Stimulated activated CD4-positive, alpha-beta T cell treated with anti-CD3 and anti-CD28 coated beads, Interleukin-1b, Interleukin-23, amount 100 ng/mL, for 24 hours (primary cell): Measurements from ENCODE around the gene SH3BP4.
"Not testable (repeated sequence)": the region's sequence is repeated elsewhere in the genome, so short reads cannot be mapped to it uniquely, and the experiment has no call there.

Experiments used
- DNase-seq, 4 experiments: peaks; one replicate each; pipeline ENCODE4 v3.0.0-alpha.2; 2020; ENCODE audit warnings: low read depth in 4 of 4, low spot score in 1 of 4

The SH3BP4 gene

GRCh38 chr2:235010117-235010714, 58.4 kb downstream of the SH3BP4 start:
- no peak for DNase-seq

DNA sequence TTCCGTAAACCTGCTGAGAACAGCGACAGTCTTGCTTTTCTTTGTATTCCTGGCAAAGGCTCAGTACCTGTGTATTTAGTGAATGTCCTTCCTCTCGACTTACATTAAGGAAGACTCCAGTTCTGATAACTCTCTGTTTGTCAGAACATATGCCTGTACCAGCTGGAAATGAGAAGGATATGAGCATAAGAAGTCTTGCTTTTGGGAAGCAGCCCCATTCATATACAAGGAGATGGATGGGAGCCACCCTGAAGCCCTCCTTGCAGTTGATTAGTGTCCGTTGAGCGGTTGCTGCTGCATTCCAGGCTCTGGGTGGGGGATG, 59.8 kb downstream of the SH3BP4 start:
- DNase-seq = no peak

DNA sequence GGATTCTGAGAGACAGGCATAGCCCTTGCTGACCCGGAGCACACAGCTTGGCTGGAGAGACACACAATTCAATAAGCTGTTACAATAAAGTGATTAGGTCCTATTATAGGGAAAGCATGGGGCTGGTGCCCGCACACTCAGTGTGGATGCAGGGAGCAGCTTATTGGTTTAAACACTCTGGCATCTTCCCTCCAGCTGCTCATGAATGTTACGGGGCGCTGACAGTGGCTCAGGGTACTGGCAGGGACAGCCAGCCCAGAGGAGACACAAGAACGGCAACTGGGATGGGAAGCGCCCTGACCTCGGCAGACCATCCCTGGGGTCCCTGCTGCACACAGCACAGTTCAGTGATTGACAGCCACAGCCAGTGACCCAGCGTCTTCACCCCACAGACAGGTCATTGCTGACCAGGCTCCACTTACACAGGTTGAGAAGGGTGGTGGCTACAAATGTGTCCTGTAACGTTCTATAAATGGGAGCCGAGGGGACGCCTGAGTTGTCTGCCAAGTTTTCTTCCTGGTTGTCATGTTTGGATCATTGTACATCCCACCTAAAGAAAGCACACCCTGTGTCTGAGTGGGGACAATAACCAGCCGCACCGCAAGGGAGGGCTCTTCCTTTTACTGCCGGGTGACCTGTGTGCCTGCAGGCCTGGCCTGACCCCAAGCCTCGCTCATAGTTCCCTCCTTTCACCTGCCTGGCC, 60.3 kb downstream of the SH3BP4 start:
- no peak for DNase-seq

- DNase-seq = no peak
Measured at GRCh38 chr2:235017441-235017840, 65.6 kb downstream of the SH3BP4 start.

DNA sequence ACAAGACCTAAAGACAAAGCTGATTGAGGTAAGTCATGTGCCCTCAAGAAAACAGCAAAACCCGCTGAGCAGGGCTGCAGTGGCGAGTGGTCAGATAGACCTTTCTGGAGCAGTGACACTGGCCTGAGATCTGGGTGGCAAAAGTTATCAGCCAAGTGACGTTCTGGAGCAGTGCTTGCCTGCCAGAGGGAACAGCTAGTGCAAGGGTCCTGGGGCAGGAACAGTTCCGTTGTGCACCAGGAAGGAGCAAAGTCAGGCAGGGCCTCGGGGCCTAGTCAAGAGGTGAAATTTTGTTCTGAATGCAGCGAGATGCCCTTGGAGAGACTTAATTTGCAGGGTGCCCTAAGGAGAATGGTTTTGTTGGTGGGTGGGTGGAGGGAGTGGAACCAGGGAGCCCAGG, 67.0 kb downstream of the SH3BP4 start:
- DNase-seq = no peak

- not testable (repeated sequence) for DNase-seq
Measured at GRCh38 chr2:235020141-235020540, 68.3 kb downstream of the SH3BP4 start.

- DNase-seq = no peak
Measured at GRCh38 chr2:235021752-235022151, 69.9 kb downstream of the SH3BP4 start.

- no peak for DNase-seq
Measured at GRCh38 chr2:235024191-235024860, 72.5 kb downstream of the SH3BP4 start.

- DNase-seq = no peak
Measured at GRCh38 chr2:235024931-235025773, 73.3 kb downstream of the SH3BP4 start.

- DNase-seq = no peak
Measured at GRCh38 chr2:235025800-235026536, 74.2 kb downstream of the SH3BP4 start.

DNA sequence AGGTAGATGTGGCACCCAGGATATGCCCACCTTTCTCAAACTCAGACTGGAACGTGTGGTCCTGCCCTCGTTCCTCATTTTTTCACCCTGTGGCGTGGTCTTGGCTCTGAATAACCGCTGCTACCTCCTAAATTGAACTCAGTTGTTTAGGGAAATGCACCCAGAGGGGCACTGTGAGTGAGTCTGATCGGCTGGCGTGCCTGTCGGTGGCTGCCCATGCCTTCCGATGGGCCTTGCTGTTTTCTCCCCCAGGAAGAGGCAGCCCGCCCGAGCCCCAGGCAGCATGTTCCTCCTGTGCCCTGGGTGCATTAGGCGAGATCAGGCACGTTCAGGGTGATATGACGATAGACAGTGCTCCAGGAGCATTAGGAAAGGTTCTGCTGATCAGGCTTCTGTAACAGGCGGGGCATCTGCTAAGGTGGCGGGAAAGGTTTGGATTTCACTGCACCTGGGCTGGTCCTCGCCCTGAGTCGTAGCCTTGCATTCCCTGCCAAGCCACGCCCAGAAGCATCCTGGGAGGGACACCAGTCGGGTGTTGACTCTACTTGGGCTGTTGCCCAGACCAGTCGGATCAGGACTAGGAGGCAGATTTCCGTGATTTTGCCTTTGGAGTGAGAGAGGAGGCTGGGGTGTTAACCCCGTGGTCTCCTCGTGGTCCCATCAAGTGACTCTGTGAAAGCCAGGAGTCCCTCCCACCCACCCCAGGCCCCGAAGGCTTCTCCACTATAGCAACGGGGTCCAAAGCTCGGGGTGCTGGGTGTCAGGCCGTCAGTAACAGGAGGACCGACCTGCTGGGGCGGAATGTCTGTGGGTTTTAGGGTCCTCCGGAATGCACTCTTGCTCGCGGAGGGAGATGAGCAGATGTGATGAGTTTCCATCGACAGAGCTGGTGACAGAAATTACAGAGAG, 75.1 kb downstream of the SH3BP4 start:
- no peak for DNase-seq

DNA sequence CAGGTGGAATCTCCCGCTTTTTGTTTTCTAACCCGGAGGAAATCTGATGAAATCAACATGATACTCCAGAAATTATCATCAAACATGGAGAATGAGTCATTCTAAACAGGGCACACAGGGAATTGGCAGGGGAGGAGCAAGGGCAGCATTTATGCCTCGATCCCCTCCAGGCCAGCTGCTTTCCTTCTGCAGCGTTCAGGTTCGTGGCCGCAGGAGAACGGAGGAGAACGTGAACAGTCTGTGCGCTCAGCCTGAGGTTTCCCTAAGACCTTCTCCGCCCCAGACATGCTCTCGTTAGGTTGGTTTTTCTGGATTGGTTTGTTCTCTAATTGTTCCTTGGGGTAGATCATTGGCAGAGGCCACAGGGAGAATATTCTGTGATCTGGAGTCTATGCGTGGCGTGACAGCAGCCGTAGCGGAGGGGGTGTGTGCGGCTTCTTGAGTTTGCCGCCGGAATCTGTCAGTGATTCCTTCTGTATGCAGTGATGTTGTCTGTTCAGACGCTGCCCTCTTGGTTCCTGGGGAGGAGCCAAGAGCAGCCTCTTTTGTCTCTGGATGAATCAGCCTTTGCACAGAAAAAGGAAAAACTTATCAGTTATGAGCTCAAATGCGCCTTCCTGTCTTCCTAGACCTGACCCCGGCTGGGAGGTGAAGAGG, 75.9 kb downstream of the SH3BP4 start:
- no peak for DNase-seq

DNA sequence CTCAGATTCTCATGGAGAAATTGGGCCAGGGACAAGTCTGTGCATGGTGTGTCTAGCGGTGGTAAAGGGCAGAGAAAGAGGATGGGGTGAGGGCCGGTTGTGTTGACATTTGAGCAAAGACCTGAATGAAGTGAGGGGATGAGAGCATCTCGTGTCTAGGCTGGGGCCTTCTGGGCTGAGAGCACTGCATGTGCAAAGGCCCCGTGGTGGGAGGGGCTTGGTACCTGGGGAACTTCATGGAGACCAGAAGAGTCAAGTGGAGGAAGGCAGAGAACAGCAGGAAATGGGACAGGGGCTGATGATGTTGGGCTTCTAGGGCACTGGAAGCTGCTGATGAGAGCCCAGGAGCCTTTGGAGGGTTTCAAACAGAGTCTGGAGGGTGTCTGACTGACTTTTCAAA, 76.8 kb downstream of the SH3BP4 start:
- DNase-seq = no peak

DNA sequence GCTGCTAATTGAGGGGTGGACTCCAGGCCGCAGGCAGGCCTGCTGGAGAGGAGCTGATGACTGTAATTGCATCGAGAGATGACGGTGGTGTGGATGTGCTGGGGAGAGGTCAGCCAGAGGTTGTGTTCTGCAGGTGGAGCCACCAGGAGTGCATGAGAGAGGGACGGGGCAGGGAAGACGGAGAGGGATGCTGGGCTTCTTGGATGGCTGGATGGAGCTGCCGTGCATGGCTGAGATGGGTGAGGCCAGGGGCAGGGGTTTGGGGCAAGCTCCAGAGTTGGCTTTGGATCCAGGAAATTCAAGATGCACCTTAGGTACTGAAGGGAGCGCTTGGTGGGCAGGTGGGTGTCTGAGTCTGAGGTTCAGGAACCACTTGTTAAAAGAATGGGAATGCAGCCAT, 77.2 kb downstream of the SH3BP4 start:
- no peak for DNase-seq

- no peak for DNase-seq
Measured at GRCh38 chr2:235030126-235030525, 78.3 kb downstream of the SH3BP4 start.

- no peak for DNase-seq
Measured at GRCh38 chr2:235030936-235031335, 79.1 kb downstream of the SH3BP4 start.

DNA sequence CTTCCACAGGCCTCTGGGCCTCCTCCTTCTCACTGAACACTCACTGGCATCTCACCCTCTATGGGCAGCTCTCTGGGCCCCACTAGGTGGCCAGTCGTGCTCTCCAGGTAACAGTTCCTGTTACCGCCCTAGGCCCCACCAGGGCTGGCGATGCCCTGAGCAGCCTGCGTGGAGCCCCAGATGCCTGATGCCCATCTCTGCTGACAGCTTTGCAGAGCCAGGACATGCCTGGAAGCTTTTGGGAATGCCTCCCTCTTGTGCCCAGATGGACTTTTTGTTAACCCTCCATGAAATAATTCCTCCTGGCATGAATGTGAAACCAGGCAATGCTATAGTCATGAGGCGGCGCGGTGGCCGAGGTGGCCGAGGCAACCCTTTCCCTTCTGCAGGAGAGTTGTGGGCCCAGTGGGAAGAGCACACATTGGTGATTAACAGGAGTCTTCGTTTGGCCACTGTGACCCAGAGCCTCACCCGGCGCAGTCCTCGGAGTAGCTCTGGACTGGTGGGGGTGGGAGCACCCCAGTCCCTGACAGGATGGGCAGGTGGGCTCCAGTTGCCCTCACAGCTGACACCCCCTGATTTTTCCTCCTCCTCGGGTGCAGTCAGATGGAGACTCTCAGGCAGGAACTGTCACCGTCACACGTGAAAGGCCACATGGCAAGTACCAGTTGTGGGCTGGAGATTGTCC, 80.0 kb downstream of the SH3BP4 start:
- no peak for DNase-seq

DNA sequence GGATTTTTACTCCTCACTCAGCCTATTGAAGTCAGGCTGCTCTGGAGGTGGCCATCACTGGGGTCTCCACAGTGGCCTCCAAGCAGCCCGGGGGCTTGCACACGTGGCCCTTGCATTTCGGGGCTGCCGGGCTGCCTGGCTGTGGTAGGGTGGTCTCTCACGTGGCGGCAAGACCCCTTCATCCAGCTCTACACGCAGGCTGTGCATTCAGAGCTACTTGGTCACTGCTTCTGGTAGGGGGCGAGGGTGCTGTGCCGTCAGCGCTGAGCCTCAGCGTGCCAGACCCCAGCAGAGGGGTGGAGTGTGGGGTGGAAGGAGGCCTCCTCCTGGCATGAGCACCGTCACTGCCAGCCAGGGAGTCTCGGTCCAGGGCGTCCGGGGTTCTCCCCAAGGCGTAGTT, 80.6 kb downstream of the SH3BP4 start:
- no peak for DNase-seq

- DNase-seq = no peak
Measured at GRCh38 chr2:235032949-235033348, 81.1 kb downstream of the SH3BP4 start.
